Raji (cell line): Measurements from ENCODE around the gene UBR2.

Source experiments
- POLR2A ChIP-seq: IDR thresholded peaks from 2 replicates; pipeline ENCODE4 v1.6.1; 2011; ENCODE audit warnings: low read depth, low read length, control low read depth; ENCODE audit not compliant: insufficient read depth

Gene UBR2

GRCh38 chr6:42698217-42698616 lies 134.4 kb downstream of the UBR2 start:
- no peak for TF ChIP-seq POLR2A

- TF ChIP-seq POLR2A = no peak
Observed at GRCh38 chr6:42702200-42702599, 138.4 kb downstream of the UBR2 start.

- TF ChIP-seq POLR2A = no peak
Observed at GRCh38 chr6:42704251-42704936, 140.6 kb downstream of the UBR2 start.

- TF ChIP-seq POLR2A = no peak
Observed at GRCh38 chr6:42704937-42705374, 141.1 kb downstream of the UBR2 start.

DNA sequence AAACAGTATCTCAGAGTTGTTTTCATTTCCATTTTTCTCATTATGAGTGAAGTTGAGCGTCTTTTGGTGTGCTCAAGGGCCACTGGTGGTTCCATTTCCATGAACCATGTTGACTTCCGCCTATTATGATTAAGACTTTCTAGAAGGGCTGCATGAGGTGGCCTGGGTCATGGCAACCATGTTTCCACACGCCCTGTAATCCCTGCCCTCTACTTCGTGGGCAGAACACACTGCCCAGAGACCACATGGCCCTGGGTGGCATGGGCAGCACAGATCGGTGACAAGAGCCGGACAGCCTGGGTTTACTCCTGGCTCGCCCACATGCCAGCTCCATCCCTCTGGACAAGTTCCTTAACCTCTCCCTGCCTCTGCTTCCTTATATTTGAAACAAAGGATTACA lies 143.8 kb downstream of the UBR2 start:
- no peak for TF ChIP-seq POLR2A

GRCh38 chr6:42708096-42708495 lies 144.3 kb downstream of the UBR2 start:
- TF ChIP-seq POLR2A = no peak

DNA sequence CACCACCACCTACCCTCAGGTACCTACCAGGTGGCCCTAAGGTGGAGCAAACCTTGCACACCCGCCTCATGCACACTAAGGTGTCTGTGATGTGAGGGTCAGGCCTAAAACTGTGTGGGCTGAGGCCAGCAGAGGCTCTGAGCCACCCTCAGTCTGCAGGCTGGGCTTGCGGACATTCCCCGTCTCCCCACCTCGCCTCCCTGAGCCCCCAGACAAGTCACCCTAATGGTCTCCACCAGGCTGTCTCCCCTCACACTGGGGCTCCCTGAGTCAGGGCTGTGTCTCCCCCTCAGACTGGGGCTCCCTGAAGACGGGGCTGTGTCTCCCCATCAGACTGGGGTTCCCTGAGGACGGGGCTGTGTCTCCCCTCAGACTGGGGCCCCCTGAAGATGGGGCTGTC lies 146.0 kb downstream of the UBR2 start:
- TF ChIP-seq POLR2A = no peak

DNA sequence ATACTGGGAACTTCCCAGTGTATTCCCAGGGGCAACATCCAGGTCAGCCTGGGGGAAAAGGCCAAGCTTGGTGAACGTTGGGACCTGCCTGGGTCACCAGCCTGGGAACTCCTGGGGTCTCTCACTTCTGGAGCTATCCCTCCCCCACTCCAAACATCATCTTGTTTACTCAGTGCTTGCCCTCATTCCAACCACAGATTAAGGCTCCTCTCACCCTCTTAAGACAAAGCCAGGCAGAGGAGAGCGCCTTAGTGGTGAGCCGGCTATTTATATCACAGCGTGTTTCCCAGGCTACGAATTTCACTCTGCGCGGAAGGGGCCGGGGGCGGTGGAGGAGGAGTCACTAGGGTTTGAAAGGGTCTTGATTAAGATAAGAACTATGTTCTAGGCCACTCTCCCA lies 146.5 kb downstream of the UBR2 start:
- TF ChIP-seq POLR2A = no peak

- no peak for TF ChIP-seq POLR2A
Observed at GRCh38 chr6:42711930-42712329, 148.1 kb downstream of the UBR2 start.

DNA sequence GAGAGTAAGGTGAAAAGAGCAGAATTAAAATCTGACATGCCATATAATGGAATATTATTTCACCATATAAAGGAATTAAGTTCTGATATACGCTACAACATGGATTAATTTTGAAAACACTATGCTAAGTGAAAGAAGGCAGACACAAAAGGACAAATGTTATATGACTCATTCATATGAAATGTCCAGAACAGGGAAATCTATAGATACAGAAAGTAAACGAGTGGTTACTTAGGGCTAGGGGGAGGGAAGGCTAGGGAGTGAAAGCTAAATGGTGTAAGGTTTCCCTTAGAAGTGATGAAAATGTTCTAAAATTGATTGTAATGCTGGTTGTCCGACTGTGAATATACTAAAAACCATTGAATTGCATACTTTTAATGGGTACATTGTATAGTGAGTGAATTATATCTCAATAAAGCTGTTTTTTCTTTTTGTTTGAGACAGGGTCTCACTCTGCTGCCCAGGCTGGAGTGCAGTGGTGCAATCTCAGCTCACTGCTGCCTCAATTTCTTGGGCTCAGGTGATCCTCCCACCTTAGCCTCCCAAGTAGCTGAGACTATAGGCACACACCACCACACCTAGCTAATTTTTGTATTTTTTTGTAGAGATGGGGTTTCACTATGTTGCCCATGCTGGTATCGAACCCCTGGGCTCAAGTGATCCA lies 150.4 kb downstream of the UBR2 start:
- no peak for TF ChIP-seq POLR2A

GRCh38 chr6:42715871-42716270 lies 152.0 kb downstream of the UBR2 start:
- TF ChIP-seq POLR2A = no peak

GRCh38 chr6:42720739-42721138 lies 156.9 kb downstream of the UBR2 start:
- TF ChIP-seq POLR2A = no peak

- TF ChIP-seq POLR2A = no peak
Observed at GRCh38 chr6:42722497-42722896, 158.7 kb downstream of the UBR2 start, which contains the start of gene PRPH2. Gene PRPH2 (minus strand): TSS chr6:42722597. CDS start chr6:42722334, 263 bp downstream.

GRCh38 chr6:42724825-42725224 lies 161.0 kb downstream of the UBR2 start:
- no peak for TF ChIP-seq POLR2A

DNA sequence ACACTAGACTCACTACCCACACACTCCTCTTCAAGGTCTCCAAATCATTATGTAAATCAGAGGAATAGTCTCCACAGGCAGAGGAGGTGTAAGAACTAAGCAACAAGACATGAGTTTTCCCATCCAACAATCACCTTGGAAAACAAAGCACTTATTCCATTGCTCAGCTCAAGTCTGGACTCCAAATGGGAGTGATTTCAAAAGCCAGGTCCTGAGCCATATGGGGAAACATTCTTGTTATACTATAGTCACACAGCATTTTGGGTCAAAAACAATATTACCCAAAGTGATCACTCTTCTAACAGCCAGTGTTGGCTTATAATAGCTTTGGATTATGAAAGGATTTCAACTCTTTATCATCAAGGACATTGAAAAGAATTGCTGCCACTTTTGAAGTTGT lies 162.2 kb downstream of the UBR2 start:
- no peak for TF ChIP-seq POLR2A

DNA sequence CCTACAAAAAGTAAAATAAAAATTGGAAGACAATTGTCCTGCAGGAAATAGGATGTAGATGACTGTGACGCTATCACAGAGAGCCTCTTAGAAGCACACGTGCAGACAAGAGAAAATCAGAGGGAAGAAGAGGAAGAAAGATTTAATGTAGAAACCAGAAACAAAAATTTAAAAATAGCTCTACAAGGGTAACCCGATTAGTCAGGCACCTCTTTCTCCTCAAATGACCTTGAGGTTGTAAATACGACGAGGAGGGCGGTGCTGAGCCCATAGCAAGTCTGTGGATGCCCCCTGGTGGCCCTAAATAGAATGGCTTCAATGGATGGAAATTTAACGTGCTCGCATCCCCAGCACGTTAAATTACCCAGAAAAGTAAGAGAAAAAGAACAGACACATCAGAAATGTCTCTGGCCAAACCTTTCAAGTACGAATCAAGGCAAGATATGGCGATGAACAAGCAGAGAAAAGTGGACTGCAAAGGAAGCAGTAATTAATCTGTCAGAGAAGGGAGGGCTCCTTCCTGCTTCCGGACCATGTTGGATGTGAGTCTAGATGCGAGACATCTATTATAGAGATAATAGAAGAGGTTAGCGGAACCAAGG lies 162.8 kb downstream of the UBR2 start:
- TF ChIP-seq POLR2A = no peak
